T-helper 1 cell (primary cell): ENCODE measurements around the gene IYD.
"Not testable (repeated sequence)": the region's sequence is repeated elsewhere in the genome, so short reads cannot be mapped to it uniquely, and the experiment has no call there.

ENCODE experiments used
- DNase-seq, 5 donors: peaks; one replicate each; pipeline ENCODE4 v3.0.0-alpha.2; 2012 to 2020

IYD gene

GRCh38 chr6:150435832-150436231 is 67.0 kb downstream of the IYD start:
- no peak for DNase-seq

DNA sequence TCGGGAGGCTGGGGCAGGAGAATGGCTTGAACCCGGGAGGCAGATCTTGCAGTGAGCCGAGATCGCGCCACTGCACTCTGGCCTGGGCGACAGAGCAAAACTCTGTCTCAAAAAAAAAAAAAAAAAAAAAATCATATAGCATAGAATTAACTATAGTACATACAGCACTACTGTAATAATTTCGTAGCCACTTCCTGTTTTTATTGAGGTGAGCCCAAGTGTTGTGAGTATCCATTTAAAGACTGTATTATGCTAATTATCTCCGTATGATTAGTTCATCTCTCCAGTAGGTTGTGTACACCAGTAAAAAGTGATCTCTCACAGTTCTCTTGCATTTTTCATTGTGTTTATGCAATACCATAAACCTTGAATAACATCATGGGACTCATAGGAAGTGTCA is 70.6 kb downstream of the IYD start:
- no peak for DNase-seq

DNA sequence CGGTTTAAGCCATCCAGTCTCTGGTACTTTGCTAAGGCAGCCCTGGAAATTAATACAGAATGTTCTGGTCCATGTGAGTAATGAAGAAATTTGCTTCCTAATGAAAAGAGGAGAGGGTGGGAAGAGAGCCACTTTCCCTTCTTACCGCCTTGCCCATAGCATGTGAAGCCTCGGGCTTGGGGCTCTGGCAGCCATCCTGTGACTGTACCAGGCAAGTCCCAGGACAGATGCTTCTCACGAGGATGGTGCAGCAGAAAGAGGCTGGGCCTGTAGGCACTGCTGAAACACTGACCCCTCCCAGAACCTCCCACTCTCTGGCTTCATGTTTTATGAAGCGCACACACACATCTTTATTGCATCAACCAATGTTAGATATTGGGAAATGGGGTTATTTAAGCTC is 74.8 kb downstream of the IYD start:
- DNase-seq: no peak

DNA sequence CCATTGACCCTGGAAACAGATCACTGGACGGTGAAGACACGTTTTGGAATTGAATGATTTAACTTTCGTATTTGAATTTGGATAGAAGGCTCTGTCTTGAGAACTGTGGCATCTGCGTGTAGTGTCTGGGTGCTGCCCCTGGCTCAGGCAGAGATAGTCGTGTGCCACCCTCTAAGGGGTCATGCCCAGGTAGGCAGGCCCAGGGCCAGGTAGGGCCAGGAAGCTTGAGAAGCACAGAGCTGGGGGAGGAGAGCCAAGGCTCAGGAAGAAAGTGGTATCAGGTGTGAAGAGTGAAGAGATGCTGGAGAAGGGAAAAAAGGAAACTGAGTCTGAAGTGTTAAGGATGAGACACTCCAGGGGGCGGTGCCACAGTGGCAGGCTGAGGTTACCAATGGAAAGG is 75.5 kb downstream of the IYD start:
- no peak for DNase-seq

- no peak for DNase-seq
These were observed 76.7 kb downstream of the IYD start for GRCh38 chr6:150445486-150445885.

DNA sequence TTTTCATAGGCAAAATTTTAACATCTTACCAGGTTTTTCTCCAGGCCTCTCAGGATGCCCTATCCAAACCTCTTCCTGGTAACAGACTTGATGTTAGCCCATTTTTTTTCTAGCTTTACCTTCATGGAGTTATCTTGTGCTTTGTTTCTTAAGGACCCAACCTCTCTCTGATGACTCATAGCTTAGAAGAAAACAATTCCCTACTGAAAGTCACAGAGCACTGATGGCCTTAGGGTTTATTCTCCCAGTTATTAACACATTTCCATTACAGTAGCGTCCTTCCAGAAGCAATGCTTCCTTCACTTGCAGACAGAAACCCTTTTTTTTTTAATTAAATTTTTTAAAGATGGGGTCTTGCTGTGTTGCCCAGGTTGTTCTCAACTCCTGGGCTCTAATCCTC is 79.4 kb downstream of the IYD start:
- no peak for DNase-seq

DNA sequence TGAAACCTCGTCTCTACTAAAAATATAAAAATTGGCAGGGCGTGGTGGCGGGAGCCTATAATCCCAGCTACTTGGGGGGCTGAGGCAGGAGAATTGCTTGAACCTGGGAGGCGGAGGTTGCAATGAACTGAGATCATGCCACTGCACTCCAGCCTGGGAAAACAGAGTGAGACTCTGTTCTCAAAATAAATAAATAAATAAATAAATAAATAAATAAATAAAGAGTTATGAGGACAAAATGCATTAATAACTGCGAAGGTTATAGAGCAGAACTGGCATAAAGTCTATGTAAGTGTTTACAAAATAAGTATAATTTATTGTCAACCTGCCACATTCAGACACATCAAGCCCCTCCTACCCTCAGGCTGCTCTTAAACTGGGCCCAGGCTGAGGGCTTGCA is 80.2 kb downstream of the IYD start:
- DNase-seq: not testable (repeated sequence)

GRCh38 chr6:150450918-150451317 is 82.1 kb downstream of the IYD start:
- no peak for DNase-seq

DNA sequence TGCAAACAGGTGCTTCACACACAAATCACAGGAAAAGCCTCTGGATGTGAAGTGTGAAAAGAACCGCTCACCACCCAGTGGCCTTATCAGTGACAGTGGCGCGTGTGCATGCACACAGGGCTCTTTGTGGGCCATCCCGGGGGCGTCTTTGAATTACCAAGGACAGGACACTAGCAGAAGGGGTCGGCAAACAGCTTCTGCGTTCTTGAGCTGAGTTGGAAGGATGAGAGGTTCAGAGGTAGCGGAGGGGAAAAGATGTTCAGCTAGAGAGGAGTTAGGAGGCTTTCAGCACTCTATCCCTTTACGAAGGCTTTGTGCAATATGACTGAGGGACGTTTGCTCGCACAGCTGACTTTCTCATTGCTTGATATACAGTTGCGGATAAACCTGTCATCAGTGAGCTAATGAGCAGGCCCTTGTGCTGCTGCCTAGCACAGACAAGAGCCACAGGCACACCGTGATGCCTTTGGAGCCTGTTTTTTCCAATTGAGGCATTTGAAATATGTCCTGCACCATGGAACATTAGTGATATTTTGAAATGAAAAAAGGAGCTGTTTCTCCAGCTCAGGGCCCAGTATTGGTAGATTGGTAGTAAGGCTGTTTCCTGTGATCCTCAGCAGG is 83.1 kb downstream of the IYD start:
- DNase-seq: no peak

- no peak for DNase-seq
These were observed 83.8 kb downstream of the IYD start for GRCh38 chr6:150452428-150453243.

- no peak for DNase-seq
These were observed 84.5 kb downstream of the IYD start for GRCh38 chr6:150453357-150453756.
